NCI-H2196 treated with DMSO at 0.1 percent for 48 hours (cell line): ENCODE measurements around the gene SELENOH.
A peak's percentile ranks its signal among the peaks of the same experiment; 100 is the strongest.

Experiments used
- DNase-seq: peaks from one replicate; lab custom pipeline; 2025; ENCODE audit not compliant: unreplicated experiment; lab: John Stamatoyannopoulos, UW

Gene SELENOH

DNA sequence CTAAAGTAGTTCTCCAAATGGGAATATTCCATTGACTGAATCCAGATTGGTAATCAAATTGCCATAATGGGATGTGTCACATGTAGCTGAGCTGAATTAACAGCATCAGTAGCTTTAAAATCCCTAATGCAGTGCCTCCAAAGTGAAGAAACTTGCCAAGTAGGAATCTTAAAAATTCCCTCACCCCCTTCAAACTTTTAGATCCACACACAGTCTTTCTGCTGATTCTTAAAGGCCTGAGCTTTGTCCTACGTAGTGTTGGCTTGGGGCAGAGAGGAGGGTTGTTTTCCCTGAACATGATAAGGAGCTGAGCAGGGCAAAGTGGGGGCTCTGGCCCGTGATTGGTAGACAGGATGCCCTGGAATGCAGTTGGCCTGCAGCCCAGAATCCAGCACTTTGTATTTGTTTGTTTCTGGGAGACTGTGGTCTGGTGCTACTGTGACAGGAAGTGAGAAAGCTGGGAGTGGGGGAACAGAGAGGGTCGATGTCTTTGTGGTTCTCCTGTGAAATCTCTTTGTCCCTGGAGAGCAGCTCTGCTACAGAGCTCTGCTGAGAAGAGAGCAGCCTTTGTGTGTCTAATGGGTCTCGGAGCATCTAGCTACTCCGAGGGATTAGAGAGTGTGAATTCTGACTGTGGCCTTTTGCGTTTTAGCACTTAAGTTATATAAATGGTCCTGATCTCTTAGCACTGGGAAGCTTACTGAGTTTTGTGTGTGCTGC is 37.2 kb downstream of the SELENOH start:
- peak; percentile 73 for DNase-seq

DNA sequence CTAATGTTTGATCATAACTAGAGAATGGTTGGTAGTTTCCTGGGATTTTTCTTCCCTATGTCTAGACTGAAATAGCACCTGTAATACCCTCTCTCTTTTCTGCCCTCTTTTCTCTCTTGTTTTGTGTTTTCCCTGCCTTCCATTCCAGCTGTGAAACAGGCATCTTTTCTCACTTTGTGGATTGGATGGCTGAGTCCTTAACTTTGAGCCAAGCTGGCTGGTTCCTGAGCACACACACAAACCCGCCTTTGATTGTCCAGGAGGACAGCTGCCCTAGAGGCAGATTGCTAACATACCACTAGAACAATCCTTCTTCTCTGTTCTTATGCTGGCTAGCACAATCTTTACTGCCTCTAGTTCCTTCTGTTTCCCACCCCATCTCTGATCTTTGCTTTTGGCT is 38.0 kb downstream of the SELENOH start:
- no peak for DNase-seq

DNA sequence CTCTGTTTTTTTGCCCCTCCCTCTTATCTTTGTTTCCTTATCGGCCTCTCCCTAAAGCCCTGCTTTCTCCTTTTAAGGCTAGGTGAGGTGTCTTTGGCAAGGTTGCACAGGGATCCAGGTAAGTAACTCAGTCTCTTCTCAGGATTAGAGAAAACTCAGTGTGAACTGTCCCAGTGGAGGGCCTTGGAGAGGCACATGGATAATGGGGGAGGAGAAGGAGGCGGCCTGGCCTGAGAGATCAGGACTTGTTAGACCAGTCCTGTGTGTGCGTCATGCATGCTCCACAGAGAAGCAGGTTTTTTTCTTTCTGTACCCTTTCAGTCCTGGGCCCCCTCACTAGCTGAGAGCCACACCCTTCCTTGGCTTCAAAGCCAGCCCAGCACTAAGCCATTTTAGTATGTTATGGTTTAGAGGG is 40.2 kb downstream of the SELENOH start:
- DNase-seq: no peak

DNA sequence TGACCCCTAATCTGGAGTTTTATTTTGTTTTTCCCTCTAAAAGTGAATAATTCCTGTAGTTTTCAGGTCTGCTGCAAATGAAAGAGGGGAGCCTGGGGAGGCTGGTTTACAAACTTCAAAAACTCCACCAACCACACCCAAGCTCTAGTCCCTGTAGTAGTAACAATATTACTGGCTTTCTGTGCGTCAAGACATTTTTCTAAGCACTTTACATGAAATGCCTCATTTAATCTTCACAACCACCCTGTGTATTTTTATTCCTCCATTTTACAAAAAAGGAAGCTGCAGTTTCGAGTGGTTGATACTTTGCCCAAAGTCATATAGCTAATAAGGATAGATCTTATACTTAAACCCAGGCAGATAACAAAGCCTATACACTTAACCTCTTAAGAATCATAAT is 43.8 kb downstream of the SELENOH start:
- DNase-seq: no peak

DNA sequence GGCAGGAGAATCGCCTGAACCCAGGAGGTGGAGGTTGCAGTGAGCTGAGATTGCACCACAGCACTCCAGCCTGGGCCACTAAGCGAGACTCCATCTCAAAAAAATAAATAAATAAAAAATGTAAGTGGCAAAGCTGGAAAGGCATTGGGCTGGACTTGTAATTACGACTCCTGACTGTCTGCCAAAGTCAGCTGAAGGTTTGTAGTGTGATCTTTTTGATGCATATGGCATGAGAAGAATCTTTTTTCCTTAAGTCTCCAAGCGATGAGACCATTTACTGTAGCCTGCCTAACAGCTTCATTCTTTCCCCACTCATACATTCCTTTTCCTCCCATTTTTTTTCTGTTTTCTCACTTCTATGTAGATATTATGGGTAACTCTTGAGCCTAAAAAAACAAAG is 45.1 kb downstream of the SELENOH start:
- no peak for DNase-seq

DNA sequence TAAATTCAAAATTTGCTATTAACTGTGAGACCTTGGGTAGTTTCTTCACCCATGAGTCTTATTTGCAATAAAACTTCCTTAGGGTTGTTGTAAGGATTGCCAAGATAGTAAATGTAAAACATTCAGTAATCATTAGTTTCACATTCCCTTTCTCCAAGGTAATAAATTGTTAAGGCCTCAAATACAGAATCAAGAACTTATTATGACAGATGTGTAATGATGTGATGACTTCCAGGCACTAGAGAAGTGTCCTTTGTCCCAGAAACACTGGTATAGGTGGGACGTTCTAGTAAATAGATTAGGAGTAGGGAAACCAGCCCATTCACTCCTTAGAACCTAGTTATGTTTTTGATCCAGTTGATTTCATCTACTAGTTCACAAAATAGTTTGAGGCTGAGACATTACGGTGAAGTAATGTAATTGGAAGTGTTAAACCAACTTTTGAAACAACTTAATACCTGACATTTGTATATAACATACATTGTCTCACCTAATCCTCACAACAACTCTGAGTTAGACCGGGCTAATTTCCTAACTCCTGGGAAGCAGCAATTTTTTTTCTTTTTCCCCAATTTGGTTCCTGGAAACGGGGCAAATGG is 45.8 kb downstream of the SELENOH start:
- no peak for DNase-seq

DNA sequence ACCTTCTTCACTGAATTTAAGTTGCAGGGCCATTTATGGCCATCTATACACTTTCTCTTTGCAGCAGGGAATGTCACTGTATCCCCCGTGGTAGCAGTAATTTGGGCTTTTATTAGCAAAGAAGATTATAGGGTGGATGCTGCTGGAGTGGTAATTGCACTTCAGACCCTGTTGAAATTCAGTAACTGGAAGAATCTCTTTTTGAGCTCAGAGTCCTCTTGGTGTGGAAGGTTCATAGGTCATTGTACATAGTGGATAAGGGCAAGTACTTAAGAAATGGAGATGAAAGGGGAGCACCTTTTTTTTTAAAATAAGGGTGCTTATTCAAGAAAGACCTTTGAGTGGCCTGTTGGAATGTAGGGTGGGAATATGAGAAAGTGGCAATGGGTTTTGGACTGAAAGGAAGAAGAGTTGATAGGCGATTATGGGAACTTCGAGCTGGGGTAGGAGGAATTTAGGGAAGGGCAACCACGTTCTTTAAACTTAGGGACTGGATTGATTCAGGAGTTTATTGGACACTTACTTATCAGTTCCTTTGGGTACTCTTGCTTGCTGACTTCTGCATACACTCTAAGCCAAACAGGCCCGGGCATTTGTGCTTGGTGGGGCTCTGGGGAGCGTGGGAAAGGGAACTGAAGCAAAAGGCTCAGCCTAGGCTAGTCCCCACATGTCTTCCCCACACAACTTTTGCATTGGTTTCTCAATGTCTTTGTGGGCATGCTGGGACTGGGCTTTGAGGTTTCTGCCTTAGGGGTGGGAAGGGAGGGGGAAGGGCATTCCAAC is 46.8 kb downstream of the SELENOH start:
- DNase-seq: no peak

DNA sequence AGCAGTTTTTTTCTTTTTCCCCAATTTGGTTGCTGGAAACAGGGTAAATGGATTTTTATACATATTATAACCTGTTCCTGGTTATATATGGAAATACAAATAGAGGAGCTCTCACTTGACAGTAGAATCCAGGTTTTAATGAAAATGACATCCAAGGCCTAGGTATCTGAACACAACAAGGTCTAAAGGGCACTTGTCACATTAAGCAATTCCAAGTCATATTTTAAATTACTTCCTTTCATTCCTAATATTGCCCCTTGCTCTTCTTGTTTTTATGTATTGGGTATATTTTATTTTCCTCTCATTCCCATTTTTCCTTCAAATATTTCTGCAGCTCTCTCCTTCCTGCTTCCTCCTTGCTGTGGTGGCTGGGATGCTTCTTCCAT is 47.4 kb downstream of the SELENOH start:
- no peak for DNase-seq

DNA sequence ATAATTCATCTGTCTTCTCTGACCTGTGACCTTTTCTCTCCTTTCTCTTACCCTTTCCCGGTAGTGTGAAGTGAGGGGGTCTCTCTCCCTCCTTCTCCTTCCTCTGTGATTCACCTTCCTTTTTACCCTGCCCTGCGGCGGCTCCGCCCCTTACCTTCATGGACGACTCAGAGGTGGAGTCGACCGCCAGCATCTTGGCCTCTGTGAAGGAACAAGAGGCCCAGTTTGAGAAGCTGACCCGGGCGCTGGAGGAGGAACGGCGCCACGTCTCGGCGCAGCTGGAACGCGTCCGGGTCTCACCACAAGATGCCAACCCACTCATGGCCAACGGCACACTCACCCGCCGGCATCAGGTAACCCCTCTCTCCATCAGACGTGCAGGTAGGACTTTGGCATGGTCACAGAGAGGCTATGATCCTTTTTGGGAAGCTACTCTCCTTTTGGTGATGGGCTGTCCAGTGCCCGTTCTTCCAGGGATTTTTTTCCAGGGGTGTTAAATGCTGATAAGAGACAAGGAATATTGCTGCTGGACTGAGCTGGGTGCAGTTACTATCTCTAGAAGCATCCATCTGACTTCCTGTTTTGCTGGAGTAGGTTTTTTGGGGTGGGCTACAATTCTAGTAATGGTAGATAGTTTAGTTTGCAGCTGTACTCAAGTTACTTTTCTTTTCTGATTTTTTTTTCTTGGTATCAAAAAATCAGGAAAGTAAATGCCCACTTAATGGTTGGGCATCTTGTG is 50.2 kb downstream of the SELENOH start:
- no peak for DNase-seq

DNA sequence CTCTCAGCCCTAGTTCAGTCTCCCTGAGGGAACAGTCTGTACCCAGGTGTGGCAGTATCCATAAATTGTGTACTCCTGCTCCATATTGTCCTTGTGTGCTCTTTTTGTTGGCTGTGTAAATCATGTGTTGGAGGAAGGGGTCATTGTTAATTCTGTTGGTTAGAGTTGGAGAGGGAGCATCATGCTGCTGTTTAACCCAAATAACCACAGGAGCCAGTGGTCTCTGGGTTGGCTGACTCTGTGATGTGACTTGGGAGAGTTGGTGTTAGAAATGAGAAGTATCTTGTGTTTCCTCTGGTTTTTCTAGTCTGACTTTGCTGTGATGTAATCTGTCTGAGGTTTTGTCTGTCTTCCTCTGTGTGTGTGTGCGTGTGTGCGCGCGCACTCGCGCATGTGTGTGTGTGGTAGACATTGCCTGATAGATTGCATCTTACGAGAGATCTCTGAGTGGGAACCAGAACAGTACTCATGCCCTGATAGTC is 50.8 kb downstream of the SELENOH start:
- no peak for DNase-seq

DNA sequence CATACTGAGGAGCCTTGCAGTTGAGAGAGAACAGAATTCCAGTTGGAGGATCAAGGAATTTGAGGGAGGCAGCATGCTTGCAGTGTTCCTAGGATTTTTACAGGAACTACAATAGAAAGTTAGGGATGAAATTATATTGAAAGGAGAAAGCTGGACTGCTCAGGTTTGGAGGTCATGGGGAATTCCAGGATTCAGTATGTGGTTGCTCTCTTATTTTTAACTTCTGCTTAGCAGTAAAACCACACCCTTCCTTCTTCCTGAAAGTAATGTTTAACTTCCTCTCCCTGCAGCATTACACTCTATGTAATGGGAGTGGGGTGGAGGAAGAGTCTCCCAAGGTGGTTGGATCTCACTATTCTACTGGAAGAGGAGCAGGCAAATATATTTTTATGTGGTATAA is 51.6 kb downstream of the SELENOH start:
- no peak for DNase-seq
